Testis (tissue), 3 donors: ENCODE measurements around the gene MOCOS. TPM values are rescaled to one million over a fixed set of nuclear protein-coding genes. Genes with fewer than 3 reads are reported as not detected.

Experiments used
- DNase-seq: peaks from one replicate; pipeline ENCODE4 v3.0.0-alpha.2; 2019
- H3K27ac ChIP-seq, 2 donors: fragments of 200-600 bp; sonication (generic); one replicate each; pipeline ENCODE4 v1.5.1; 2019
- H3K27me3 ChIP-seq: fragments of 200-600 bp; sonication (generic); one replicate; pipeline ENCODE4 v1.5.1; 2019
- H3K36me3 ChIP-seq: fragments of 200-600 bp; sonication (generic); one replicate; pipeline ENCODE4 v1.5.1; 2017; ENCODE audit warnings: low read depth; ENCODE audit errors: missing control alignments
- H3K4me1 ChIP-seq: fragments of 200-600 bp; sonication (generic); one replicate; pipeline ENCODE4 v1.5.1; 2019
- H3K4me3 ChIP-seq, 2 donors: fragments of 200-600 bp; sonication (generic); one replicate each; pipeline ENCODE4 v1.5.1; 2017 to 2019
- H3K9me3 ChIP-seq: fragments of 200-600 bp; sonication (generic); one replicate; pipeline ENCODE4 v1.5.1; 2017
- POLR2A ChIP-seq: fragments of 450-650 bp; IDR thresholded peaks from one replicate; pipeline ENCODE4 v1.6.1; 2017; ENCODE audit warnings: antibody characterized with exemption, mild to moderate bottlenecking, moderate library complexity
- WGBS, 2 donors: methylation state at CpG; one replicate each; pipeline ENCODE4 v1.1.5; 2018; 5-methylcytosine and 5-hydroxymethylcytosine counted together
- intact Hi-C: fragments of 100-400 bp; cut with DNase I; formaldehyde crosslinking; loops from one replicate; pipeline ENCODE4 v1.15.1; 2023; ENCODE audit warnings: low total_unique reads
- polyA plus RNA-seq: library from polyadenylated mRNA; stranded (reverse); fragments of 350-450 nt; fragmentation: Illumina TruSeq; extraction: RNeasy Lipid Tissue Mini Kit (QIAGEN cat#74804); gene quantifications from one replicate; pipeline ENCODE4 v1.2.3, GENCODE V29; 2014; ENCODE audit warnings: low read depth, low replicate concordance; ENCODE audit not compliant: insufficient read depth
- total RNA-seq, 2 donors: library from RNA; depleted of rRNA; stranded (reverse); fragments of >200 nt; gene quantifications; one replicate each; pipeline ENCODE4 v1.2.3, GENCODE V29; 2016
- TF ChIP-seq, protein P1 (sequence below), 3 experiments: fragments of 450-650 bp in 2 of 3; fragments of 200-600 bp in 1 of 3; sonication (generic) in 1 of 3; IDR thresholded peaks; one replicate each; pipeline ENCODE4 v1.5.1; 2016 to 2019; ENCODE audit warnings: antibody characterized with exemption in 3 of 3, mild to moderate bottlenecking in 2 of 3, moderate library complexity in 1 of 3

MOCOS gene
- total and polyA plus RNA-seq, 3 donors from 2014 or later: 1.5 to 2.9 (median 1.9) TPM

DNA sequence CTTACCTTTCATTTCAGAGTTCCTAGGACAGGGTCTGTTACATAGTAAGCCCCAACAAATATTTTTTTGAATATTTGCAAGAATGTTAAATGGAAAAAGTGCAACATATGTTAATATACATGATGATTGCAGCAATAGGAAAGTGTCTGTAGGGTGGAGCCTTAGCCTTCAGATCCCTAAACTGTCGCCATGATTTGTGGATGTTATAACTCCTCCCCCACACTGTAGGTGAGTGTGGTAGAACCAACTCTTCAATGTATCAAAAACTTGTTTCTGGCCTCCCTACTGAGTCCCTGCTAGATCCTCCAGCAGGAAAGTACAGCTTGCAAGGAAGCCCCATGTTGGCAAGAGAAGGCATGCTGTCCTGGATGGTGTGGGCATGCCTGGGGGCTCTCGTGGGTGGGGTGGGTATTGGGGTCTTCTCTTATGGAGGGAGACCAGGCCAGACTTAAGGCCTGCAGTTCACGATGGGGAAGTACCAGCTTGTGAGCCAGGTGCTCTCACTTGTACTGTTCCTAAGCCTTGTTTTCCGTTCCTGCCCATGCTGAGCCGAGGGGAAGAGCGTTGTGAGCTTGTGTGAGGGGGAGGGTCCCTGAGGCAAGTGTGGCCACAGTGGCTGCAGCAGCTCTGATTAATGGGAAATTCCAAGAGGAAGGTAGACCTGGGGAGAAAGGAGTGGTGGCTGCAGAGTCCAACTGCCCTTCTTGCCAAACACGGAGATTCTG lies 121.6 kb downstream of the MOCOS start:
- no peak overlapping the region for H3K27ac ChIP-seq
- TF ChIP-seq, protein P1, sequence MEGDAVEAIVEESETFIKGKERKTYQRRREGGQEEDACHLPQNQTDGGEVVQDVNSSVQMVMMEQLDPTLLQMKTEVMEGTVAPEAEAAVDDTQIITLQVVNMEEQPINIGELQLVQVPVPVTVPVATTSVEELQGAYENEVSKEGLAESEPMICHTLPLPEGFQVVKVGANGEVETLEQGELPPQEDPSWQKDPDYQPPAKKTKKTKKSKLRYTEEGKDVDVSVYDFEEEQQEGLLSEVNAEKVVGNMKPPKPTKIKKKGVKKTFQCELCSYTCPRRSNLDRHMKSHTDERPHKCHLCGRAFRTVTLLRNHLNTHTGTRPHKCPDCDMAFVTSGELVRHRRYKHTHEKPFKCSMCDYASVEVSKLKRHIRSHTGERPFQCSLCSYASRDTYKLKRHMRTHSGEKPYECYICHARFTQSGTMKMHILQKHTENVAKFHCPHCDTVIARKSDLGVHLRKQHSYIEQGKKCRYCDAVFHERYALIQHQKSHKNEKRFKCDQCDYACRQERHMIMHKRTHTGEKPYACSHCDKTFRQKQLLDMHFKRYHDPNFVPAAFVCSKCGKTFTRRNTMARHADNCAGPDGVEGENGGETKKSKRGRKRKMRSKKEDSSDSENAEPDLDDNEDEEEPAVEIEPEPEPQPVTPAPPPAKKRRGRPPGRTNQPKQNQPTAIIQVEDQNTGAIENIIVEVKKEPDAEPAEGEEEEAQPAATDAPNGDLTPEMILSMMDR (IDR thresholded peaks at IDR 0.05): no peak
- TF ChIP-seq POLR2A: no peak
- peaks cover 5% of the 10 kb centered on the region for H3K4me1 ChIP-seq
- no peaks in the 10 kb centered on the region for H3K27me3 ChIP-seq
- 58 to 77% methylated on average over 7 of the region's 7 CpGs for WGBS, 2 donors
- no peak for DNase-seq
- intact Hi-C loops: no loop called here
- H3K4me3 ChIP-seq: no peak overlapping the region
- no peaks in the 10 kb centered on the region for H3K9me3 ChIP-seq
- H3K36me3 ChIP-seq: no peaks in the 10 kb centered on the region

DNA sequence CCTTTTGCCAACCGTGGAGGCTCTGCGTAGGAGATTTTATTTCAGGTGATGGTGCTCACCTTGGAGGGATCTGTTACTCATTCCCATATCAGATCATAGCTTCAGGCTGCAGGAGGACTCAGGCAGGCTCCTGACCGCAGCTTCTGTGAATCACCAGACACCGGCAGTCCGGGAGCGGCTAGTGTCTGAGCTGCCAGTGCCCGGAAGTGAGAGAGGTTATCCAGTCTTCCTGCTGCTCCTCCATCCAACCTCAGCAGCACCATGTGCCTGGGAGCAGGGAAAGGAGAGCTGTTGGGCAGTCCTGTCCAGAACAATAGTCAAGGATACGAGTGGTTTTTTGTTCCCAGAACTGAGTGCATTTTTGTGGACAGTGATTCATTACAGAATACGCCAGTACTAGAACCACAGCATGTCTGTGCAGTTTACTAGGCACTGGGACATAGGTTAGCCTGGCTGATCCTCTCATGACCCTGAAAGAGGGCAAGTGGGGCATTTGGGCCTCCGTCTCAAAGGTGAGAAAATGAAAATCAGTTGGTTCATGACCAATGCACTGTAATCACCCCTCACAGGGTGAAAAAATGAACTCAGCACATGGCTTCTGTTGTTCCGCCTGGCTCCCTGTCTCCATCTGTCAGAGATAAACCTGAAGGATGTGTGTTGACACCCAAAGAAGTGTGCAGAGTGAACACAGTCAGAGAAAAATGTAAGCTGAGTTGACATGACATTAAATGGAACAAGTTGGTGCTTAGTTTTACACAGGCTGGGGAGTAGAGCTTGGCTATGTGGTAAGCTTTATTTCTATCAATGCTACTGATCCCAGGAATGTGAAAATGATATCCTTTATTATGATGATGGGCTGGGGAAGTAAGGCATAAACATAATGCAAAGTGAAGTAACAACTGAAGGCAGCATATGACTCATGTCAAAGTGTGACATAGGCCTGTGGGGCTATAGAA lies 122.4 kb downstream of the MOCOS start:
- peak; percentile 34 for DNase-seq
- peaks cover 2% of the 10 kb centered on the region for H3K4me1 ChIP-seq
- no peaks in the 10 kb centered on the region for H3K27me3 ChIP-seq
- TF ChIP-seq, protein P1 (IDR thresholded peaks at IDR 0.05): no peak
- TF ChIP-seq POLR2A: no peak
- 61 to 83% methylated on average over 7 to 11 of the region's 11 CpGs for WGBS, 2 donors
- no peak overlapping the region for H3K4me3 ChIP-seq
- no peaks in the 10 kb centered on the region for H3K36me3 ChIP-seq
- intact Hi-C loops: no loop called here
- no peak overlapping the region for H3K27ac ChIP-seq
- no peaks in the 10 kb centered on the region for H3K9me3 ChIP-seq

DNA sequence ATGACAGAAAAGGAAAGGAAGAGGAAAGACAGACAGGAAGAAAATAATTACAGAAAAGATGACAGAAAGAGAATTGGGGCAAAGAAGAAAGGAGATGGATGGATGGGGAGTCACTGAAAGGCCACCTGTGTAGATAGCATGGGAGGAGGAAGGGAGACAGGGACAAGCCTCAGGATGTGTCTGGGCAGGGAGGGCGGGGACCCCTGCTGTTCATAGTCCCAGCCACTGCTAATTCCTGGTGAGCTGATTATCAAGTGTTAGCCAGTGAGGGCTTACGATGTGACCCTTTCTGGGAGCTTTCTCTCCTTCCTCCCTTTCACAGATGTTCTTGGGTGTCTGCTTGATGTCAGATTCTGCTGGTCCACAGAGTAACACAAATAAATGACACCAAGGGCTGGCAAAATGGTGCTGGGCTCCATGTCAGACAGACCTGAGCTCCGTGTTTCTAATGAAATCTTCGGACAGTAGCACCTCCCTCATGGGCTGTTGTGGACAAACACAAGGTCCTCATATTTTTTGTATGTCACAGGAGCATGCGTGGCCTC lies 123.8 kb downstream of the MOCOS start:
- no peak overlapping the region for H3K27ac ChIP-seq
- H3K9me3 ChIP-seq: no peaks in the 10 kb centered on the region
- no peak for DNase-seq
- 86 to 89% methylated on average over 5 of the region's 5 CpGs for WGBS, 2 donors
- TF ChIP-seq, protein P1 (IDR thresholded peaks at IDR 0.05): no peak
- TF ChIP-seq POLR2A: no peak
- no peaks in the 10 kb centered on the region for H3K4me1 ChIP-seq
- H3K4me3 ChIP-seq: no peak overlapping the region
- intact Hi-C loops: no loop called here
- H3K36me3 ChIP-seq: no peaks in the 10 kb centered on the region
- no peaks in the 10 kb centered on the region for H3K27me3 ChIP-seq

DNA sequence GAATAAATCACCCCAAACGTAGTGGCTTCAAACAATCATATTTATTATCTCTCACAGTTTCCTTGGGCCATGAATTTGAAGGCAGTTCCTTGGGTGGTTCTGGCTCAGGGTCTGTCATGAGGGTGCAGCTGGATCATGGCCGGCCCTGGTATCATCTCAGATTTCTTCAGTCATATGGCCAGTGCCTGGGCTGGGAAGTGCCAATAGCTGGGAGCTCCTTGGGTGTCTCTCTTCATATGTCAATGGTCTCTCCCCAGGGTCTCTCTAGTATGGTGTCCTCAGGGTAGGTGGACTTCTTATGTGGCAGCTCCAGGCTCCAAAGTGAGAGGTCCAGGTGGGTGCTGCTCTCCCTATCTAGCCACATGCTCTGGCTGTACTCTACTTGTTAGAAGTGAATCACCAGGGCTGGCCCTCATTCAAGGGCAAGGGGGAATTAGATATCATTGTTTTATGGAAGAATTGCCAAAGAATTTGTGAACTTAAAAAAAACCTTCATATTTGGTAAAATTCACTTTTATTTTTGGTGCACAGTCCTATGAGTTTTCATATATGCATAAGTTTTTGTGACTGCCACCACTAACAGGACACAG lies 125.6 kb downstream of the MOCOS start:
- H3K36me3 ChIP-seq: no peaks in the 10 kb centered on the region
- DNase-seq: no peak
- no peaks in the 10 kb centered on the region for H3K4me1 ChIP-seq
- no peak overlapping the region for H3K4me3 ChIP-seq
- intact Hi-C loops: no loop called here
- 74 to 75% methylated on average over 2 of the region's 2 CpGs for WGBS, 2 donors
- TF ChIP-seq, protein P1 (IDR thresholded peaks at IDR 0.05): no peak
- TF ChIP-seq POLR2A: no peak
- H3K9me3 ChIP-seq: no peaks in the 10 kb centered on the region
- H3K27me3 ChIP-seq: no peaks in the 10 kb centered on the region
- H3K27ac ChIP-seq: no peak overlapping the region
